Stomach (tissue), 4 donors: ENCODE results near the gene UTS2.

ENCODE experiments used
- EP300 ChIP-seq: sonication (generic); formaldehyde crosslinking; IDR thresholded peaks from one replicate; pipeline ENCODE4 v1.6.1; 2017; ENCODE audit warnings: antibody characterized with exemption
- POLR2A ChIP-seq, 4 donors: fragments of 450-650 bp; IDR thresholded peaks; one replicate each; pipeline ENCODE4 v1.6.1; 2016; ENCODE audit warnings: antibody characterized with exemption in 4 of 4, control low read depth in 2 of 4, mild to moderate bottlenecking in 1 of 4, moderate library complexity in 1 of 4
- POLR2AphosphoS5 ChIP-seq, 3 donors: sonication (generic); formaldehyde crosslinking; IDR thresholded peaks; one replicate each; pipeline ENCODE4 v1.6.1; 2016; ENCODE audit warnings: antibody characterized with exemption in 3 of 3
- TF ChIP-seq, protein P1 (sequence below), 7 experiments: fragments of 450-650 bp in 4 of 7; fragments of 200-600 bp in 3 of 7; sonication (generic) in 3 of 7; IDR thresholded peaks; one replicate each; pipeline ENCODE4 v1.5.1; 2016 to 2019; ENCODE audit warnings: antibody characterized with exemption in 7 of 7, control low read depth in 2 of 7, mild to moderate bottlenecking in 1 of 7

GRCh38 chr1:7868070-7868780 is 15.4 kb upstream of the UTS2 start:
- no peak for TF ChIP-seq POLR2AphosphoS5 (IDR thresholded peaks at IDR 0.05)
- TF ChIP-seq, protein P1, sequence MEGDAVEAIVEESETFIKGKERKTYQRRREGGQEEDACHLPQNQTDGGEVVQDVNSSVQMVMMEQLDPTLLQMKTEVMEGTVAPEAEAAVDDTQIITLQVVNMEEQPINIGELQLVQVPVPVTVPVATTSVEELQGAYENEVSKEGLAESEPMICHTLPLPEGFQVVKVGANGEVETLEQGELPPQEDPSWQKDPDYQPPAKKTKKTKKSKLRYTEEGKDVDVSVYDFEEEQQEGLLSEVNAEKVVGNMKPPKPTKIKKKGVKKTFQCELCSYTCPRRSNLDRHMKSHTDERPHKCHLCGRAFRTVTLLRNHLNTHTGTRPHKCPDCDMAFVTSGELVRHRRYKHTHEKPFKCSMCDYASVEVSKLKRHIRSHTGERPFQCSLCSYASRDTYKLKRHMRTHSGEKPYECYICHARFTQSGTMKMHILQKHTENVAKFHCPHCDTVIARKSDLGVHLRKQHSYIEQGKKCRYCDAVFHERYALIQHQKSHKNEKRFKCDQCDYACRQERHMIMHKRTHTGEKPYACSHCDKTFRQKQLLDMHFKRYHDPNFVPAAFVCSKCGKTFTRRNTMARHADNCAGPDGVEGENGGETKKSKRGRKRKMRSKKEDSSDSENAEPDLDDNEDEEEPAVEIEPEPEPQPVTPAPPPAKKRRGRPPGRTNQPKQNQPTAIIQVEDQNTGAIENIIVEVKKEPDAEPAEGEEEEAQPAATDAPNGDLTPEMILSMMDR (IDR thresholded peaks at IDR 0.05) = no peak
- no peak for TF ChIP-seq POLR2A (IDR thresholded peaks at IDR 0.05)
- TF ChIP-seq EP300 = no peak
